Measurements from ENCODE around the gene FUT8.

FUT8 gene

DNA sequence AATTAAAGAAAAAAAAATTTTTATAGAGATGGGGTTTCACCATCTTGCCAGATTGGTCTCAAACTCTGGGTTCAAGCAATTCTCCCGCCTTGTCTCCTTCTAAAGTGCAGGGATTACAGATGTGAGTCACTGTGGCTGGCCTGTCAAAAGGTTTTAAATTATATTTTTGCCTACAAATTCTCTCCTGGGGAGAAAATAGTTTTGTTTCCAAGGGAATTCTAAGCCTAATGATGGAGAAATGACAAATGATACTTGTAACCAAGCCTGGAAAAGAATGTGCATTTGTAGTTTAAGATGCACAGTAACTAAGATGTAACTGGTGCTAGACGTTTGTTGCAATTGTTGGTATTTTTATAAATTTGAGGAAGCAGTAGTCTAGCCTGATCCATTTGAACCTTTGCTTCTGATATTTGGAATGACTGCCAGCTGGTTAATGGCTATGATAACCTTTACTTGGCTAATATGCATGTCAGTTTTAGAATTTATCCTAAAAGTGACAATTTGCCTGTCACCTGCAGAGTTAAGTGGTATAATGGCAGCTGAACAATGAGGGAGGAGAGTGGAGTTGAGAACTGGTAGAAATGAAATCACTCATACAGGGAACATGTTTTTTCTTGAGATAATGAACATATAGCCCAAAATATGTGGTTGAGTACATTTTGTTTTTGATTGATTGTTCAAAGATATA lies 148.0 kb downstream of the FUT8 start:
- DNase-seq: no peak

DNA sequence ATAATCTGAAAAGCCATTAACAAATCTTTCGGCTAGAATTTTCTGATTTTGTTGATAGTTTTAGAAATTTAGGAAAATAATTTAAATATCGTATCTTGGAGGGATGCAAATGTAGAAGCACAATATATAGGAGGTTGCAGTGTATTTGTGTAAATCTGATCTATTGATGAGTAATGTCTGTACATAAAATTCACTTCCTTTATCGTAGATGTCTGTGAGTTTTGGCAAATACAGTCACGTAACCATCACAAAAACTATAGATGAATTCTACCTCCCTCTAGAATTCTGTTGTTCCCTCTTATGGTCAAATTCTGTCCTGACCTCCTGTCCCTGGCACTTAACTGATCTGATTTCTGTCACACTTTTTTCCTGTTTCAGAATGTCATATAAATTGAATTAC lies 151.8 kb downstream of the FUT8 start:
- DNase-seq: no peak

DNA sequence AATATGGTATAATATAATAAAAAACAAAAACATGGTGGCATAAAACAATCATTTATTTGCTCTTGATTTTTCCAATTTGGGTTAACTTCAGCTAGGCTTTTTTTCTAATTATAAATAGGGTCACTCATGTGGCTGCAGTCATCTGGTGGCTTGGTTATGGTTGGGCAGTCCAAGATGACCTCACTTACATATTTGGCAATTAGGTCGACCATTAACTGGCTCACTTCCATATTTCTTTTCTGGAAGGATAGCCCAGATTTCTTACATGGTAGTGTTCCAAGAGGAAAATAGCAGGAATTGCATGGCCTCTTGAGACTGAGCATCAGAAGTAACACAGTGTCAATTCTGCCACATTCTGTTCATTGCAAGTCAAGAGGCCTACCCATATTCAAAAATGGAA lies 153.4 kb downstream of the FUT8 start:
- no peak for DNase-seq

DNA sequence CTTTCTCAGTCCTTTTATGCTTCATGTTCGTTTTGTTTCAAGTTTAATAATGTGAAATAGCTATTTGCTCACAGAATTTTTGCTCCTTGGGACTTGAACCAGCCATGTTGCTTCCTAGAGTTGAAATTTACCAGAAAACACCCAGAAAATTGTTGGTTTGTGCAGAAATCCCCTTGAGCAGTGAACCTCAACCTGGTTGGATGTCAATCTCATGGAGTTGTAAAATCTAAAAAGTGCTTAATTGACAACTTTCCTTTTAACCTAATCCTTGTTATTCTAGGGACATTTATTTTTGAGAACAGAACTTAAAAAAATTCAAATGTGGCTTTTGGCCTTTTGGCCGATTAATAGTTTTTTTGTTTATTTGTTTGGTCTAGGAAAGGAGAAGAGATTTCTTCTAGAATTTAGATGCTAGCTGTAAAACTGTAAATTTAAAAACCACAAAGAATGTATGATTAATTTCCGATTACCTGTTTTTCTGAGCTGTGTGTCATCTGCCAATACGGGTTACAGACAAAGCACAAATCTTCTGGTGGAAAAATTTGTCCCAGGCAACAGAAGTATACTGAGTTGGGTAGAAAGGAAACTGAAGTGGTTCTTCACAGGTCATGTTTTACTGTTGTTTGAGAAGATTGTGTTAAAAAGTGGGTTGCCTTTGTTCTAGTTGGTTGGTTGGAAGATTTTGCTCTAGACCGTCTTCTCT lies 154.4 kb downstream of the FUT8 start:
- no peak for DNase-seq

DNA sequence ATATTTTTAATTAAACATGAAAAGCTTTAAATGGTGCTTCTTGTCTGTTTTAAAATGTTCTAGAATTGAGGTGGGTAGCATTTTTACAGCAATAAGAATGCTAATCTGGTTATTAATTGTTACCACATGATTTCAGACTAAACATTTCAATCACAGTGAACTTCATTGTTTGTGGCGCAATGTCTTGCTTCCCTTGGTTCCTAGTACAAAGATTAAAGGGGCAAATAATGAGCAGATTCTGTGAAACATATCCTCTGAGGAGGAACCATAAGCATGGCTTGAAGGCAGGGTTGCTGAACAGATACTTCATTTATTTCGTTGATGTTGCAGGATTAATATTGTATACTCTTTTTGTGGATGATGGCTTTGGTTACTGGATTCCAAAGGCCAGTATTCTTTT lies 162.1 kb downstream of the FUT8 start:
- no peak for DNase-seq

DNA sequence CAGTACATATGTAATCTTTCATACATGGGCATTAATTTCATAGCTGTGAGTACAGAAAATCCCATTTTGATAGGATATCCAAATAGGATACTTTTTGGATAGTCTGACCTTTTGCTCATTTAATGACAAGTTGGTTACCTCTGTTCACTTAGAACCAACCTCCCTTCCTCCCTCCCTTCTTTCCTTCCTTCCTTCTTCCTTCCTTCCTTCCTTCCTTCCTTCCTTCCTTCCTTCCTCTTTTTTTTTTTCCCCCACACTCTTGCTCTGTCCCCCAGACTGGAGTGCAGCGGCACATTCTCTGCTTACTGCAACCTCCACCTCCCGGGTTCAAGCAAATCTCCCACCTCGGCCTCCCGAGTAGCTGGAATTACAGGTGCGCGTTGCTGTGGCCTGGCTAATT lies 162.9 kb downstream of the FUT8 start:
- no peak for DNase-seq

DNA sequence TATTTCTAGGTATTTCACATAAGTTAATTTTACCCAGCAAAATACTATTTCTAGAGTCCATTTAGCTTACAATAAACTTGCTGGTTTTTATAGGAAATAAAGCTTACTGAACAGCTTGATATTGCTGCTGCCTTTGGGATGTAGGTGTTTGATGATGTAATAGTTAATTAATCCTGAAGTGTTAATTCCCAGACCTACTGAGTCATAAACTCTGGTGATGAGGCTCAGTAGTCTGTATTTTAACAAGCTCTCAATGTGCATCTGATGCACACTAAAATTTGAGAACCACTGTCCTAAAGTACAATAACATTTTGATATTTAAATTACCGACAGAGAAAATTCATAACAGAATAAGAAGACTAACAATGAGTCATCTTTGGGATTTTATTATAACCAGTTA lies 168.4 kb downstream of the FUT8 start:
- no peak for DNase-seq

DNA sequence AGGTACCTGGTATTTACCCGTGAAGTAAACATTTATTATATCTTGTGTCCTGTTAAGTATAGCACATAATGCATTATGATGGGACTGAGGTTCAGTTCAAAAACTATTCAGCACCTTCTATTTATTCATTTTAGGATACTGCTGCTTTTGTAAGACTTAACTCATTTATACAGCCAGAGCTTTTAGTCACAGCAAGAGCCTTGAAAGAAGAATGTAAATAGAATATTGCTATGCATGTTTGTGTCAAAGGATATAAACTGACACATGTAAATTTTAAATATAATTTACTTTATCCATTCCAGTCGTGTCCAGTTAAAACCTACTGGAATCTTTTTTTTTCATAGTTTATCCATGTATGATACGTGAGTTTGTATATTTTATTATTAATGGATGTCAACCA lies 168.8 kb downstream of the FUT8 start:
- no peak for DNase-seq

DNA sequence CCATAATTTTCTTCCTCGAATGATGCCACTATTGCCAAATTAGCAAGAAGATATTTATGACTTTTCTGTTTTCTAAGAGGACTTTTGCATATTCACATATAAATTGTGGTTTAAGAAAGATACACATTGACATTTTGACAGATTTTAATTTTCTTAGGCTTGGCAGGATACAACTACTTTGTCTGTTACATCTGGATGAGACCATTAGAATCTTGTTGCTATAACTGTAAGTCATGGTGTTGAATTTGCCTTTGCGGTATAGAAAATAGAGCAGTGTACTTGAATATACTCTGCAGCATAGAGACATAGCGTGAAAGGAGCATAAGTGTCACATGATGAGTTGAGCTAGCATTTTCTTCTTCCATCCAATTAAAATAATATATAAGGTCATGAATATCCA lies 169.3 kb downstream of the FUT8 start:
- no peak for DNase-seq

DNA sequence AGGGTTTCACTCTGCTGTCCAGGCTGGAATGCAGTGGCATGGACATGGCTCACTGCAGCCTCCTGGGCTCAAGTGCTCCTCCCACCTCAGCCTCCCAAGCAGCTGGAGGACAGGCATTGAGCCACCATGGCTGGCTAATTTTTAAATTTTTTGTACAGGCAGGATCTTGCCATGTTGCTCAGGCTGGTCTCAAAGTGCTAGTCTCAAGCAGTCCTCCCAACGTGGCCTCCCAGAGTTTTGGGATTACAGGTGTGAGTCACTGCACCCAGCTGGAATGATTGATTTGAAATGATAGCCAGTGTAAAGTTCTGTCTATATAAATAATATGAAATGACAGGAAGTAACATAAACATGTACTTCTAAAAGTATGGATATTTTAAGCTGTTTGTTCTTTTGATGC lies 172.7 kb downstream of the FUT8 start:
- no peak for DNase-seq

DNA sequence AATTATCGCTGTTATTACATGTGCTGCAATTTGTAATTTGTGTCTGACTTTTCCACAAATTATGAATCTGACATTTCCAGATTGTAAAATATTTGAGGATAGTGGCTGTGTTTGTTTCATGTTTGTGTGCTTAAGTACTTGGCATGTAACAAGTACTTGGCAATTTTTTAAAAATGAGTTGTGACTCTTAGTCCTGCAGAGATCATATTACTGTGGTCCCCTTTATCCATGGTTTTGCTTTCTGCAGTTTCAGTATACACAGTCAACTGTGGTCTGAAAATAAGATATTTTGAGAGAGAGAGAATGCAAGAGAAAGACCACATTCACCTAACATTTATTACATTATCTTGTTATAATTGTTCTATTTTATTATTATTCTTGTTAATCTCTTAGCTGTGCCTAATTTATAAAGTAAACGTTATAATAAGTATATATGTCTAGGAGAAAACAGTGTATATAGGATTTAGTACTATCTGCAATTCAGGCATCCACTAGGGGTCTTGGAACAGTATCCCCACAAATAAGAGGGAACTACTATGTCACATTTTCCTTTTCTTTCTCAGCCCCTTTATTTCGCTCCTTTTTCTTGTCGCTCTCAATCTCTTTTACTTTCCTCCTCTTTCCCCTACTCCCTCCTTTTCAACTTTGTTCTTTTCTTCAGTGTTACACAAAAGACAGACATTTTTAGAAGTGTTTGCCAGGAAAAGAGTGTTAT lies 176.1 kb downstream of the FUT8 start:
- no peak for DNase-seq

DNA sequence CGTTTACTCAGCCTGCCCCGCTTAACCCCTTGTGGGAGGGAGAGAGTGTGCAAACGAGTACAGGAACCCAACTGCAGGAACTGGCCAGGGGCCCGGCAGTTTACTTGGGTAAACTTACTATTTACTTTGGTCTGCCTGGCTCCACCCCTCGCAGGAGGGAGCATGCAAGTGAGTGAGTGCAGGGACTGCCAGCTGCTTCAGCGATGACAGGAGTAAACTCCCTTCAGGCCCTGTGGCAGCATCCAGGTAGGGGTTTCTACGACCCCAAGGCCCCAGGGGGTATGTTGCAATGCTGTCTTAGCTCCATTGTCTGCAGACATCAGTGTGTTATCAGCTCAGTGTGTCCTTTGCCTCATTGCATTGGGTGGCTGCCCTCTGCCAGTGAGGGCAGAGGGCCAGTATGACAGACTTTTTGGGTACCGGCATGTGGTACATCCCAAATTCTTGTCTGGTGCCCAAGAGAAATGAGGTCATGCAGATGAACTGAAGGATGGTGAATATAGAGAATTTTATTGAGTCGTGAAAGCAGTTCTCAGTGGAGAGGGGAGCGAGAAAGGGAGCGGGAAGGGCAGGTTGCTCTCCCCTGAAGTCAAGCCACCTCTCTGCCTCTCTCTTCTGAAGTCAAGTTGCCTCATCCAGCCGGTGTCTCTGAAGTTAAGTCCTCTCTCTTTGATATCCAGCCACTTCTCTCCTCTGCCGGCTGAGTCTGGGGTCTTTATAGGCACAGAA lies 181.8 kb downstream of the FUT8 start:
- DNase-seq: no peak

DNA sequence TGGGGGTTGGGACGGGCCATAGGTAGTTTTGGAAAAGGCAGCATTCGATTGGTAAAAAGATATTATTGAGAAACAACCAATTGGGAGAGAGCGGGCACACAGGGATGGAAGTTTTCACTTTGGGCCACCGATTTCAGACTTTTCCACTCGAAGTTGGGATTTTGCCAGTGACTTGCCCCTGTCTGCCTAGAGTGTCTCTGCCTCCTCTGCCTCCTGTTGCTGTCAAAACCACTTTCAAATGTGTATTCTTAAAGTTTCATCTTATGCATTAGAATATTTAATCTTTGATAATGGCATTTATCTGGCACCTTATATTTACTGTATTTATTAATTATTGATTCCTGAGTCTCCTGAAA lies 182.3 kb downstream of the FUT8 start:
- no peak for DNase-seq

DNA sequence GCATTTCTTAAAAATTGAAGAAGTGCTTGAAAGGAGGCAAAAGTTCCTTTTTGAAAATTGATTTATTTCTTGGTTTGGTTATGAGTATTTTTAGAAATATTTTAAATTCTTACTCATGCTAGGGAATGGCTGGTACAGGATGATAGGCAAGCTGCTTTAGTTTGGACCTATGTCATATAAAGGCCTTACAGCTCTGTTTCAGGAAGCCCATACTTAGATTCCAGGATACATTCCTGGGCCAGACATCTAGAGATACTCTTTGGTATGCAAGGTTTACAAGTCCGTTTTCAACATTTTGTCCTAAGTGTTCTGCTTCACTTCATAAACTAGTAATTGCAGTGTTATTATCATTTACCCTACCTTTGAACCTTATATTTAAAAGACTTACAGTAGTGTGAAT lies 186.8 kb downstream of the FUT8 start:
- no peak for DNase-seq

DNA sequence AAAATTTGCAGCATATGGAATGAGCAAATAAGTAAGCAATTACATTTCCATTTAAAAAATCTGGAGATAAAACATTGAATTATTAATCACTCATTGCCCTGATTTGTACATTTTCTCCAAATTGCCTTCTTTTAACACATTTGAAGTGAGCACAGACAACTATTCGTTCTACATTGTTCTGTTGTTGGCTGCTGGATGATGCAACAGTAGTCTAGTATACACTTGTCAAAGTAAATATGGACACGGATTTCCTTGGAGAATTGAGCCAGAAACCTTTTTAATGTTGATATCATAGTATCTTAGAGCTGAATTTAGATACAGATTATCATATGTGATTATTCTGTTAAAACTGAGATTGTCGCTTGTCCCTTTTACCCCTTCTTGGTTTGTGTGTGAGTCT lies 188.2 kb downstream of the FUT8 start:
- DNase-seq: no peak

DNA sequence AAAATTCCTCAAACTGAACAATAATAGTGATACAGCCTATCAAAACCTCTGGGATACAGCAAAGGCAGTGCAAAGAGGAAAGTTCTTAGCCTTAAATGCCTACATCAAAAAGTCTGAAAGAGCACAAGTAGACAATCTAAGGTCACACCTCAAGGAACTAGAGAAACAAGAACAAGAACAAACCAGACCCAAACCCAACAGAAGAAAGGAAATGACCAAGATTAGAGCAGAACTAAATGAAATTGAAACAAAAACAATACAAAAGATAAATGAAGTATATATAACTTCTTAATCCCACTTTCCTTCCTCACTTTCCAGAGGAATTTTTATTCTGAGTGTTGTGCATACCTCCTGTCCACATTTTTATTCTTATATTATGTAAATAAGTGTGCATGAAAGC lies 192.0 kb downstream of the FUT8 start:
- DNase-seq: no peak

DNA sequence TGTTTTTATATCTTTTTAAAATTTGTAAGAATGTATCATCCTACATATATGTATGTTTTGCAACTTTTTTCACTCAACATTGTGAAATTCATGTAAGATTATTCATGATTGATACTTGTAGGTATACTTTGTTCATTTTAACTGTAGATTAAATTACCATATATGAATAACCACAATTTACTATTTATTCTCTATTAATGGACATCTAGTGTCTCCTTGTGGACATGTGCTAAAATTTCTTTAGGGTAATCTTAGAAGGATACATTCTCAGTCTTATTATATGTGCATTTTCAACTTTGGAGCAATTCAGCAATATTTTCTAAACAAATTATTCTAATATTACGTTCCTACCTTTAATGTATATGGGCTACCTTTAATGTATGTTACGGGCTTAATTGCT lies 192.4 kb downstream of the FUT8 start:
- no peak for DNase-seq

DNA sequence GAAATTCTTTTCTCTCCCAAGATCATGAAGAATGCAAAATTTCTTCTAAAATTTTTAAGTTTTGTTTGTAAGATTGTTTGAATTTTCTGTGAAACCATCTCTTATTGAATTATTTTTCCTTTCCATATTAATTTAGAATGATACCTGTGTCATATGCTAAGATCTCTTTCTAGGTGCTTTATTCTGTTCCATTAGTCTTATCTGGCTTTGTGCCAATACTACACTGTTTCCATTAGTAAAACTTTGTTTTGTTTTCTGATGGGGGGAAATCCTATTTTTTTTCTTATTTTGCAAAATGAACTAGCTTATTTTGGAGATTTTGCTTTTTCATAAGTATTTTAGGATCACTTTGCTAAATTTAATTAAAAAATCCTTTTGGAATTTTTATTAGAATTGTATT lies 193.9 kb downstream of the FUT8 start:
- DNase-seq: no peak

DNA sequence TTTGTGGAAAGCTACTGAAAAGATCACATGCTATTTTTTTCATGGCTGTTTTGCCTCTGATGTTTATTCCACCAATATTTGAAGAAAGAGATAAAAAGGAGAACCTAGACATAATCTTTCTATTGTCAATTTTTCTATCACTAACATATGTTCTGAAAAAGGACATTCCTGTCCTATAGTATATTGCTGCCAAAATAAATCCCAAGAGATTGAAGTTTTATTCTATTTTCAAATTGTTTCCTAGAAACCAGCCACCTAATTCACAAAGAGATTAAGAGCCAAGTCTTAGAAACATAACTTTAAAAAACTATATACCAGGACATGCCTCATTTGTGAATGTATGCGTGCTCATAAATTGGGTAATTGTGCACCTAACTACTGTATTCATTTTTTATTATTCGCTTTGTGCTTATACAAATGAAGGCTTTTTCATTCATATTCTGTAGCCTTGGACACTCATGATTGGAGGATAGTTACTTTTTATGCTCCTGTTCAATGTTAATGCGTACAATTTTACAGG lies 200.7 kb downstream of the FUT8 start:
- DNase-seq: no peak

DNA sequence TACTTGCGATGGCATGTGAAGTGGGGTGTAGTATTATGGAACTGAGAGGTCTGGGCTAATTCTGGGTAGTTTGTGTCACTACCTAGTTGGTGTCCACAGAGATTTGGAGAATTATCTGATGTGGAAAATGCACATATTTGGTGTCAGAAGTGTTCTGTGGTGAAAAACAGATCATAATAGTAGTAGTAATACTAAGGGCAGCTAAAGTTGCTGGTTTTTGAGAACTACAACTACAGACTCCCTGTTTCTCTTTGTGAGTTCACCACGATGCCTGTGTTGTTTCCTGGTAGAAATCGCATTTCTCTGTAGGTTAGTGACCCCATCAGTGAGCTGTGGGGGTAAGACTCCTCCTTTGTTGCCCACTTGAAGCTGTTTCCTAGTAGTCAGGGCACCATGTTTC lies 206.5 kb downstream of the FUT8 start:
- no peak for DNase-seq

DNA sequence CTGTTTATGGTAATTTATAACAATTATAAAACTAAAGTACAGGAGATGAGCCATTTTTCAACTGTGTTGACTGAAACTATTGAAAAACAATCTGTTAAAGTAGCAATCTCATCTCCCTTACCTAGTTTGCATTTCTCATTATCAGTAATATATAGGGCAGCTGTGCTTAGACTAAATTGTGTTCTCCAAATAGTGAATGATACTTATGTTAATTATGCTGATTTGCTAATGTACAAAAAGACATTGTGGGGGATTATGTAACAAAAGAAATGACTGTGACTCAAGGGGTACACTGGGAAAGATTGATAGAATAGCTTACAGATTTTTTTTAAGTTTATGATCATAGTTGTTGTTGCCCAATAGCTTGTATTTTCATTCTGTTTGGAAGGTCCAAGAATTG lies 207.7 kb downstream of the FUT8 start:
- no peak for DNase-seq

DNA sequence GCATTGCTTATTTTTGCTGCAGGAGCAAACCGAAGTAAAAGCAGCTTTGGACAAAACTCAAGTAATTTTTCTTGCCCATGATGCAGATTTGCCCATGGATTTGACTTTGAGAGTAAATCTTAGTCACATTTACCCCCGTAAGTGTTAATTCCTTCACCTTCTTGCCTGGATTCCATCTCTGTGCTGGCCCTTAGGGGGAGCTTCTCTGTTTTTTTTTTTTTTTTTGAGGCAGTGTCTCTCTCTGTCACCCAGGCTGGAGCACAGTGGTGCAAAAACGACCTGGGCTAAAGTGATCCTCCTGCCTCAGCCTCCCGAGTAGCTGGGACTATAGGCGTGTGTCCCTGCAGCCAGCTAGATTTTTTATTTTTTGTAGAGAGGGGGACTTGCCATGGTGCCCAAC lies 210.2 kb downstream of the FUT8 start:
- DNase-seq: no peak

DNA sequence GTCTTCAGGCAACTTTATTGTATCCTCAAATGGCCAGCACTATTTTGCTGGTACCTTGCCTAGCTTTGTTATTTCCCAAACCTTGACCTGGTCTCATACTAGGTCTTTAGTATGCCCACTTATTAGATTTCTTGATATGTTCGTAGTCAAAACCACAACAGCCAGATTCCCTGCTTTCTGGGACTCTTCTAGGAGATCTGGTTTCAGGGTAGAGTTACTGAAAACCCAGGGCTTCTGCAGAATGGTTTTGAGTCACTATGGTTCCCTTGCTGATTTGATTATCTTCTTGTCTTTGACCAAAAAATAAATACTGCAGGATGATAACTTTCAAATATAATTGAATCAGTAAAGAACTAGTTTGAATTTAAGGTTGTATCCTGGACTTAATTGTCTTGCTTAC lies 211.2 kb downstream of the FUT8 start:
- DNase-seq: no peak

DNA sequence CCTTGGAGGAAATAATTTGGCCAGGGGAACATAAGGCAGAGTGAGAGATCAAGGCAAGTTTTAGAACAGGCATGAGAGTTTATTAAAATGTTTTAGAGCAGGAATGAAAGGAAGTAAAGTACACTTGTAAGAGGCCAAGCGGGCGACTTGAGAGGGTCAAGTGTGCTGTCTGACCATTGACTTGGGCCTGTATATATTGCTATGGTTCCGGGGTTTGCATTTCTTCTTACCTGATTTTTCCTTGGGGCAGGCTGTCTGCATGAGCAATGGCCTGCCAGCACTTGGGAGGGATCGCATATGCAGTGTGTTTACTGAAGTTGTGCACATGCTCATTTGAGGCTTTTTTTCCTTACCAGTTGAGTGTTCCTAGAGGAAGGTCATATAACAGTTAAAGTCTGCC lies 214.8 kb downstream of the FUT8 start:
- no peak for DNase-seq

All from activated gamma-delta T cell (primary cell).